H1 (cell line): ENCODE measurements around the gene CCDC185.

ENCODE experiments used
- ASH2L ChIP-seq: fragments of 200-600, 300-600 bp; sonication (generic); IDR thresholded peaks from one replicate; pipeline ENCODE4 v1.7.1; 2017; ENCODE audit warnings: low read length
- ATF2 ChIP-seq: IDR thresholded peaks from 2 replicates; pipeline ENCODE4 v1.6.1; 2012; ENCODE audit warnings: low read length, inconsistent platforms
- CBX5 ChIP-seq: fragments of 300-800, 300-1000 bp; sonication (generic); IDR thresholded peaks from 2 replicates; pipeline ENCODE4 v1.7.1; 2016; ENCODE audit warnings: antibody characterized with exemption, low read length, low read depth
- CTCF ChIP-seq, 3 experiments: IDR thresholded peaks; 1 replicate in 2 of 3; 2 replicates in 1 of 3; pipeline versions ENCODE4 v1.5.1 to v1.6.1; 2011; ENCODE audit warnings: low read length in 3 of 3, mild to moderate bottlenecking in 3 of 3, inconsistent platforms in 2 of 3, low read depth in 1 of 3, moderate library complexity in 1 of 3; ENCODE audit not compliant: insufficient read depth in 1 of 3; ENCODE audit errors: control extremely low read depth in 1 of 3
- JUN ChIP-seq: IDR thresholded peaks from 2 replicates; pipeline ENCODE4 v1.6.1; 2011; ENCODE audit warnings: low read depth, mild to moderate bottlenecking, improper control_type of control experiment, low read length
- KDM5A ChIP-seq: fragments of 200-600 bp; IDR thresholded peaks from 2 replicates; pipeline ENCODE4 v1.7.1; 2012; ENCODE audit warnings: mild to moderate bottlenecking, low read length, inconsistent platforms, mixed read lengths
- RAD21 ChIP-seq, 2 experiments: IDR thresholded peaks in 1 of 2; conservative IDR thresholded peaks in 1 of 2; 2 replicates each; pipeline ENCODE4 v1.6.1; 2011; ENCODE audit warnings: low read depth in 2 of 2, low read length in 2 of 2, improper control_type of control experiment in 1 of 2, inconsistent platforms in 1 of 2, mild to moderate bottlenecking in 1 of 2, moderate library complexity in 1 of 2

- no peak for TF ChIP-seq KDM5A
- no peak for TF ChIP-seq CTCF (IDR thresholded peaks at IDR 0.05; ENCODE audit: control extremely low read depth in 1 of 3, insufficient read depth in 1 of 3, low read depth in 1 of 3, low read length in 3 of 3)
- no peak for TF ChIP-seq ATF2
- TF ChIP-seq JUN, result no peak
- no peak for TF ChIP-seq RAD21 (IDR thresholded peaks at IDR 0.05 in 1 of 2, conservative IDR thresholded peaks at IDR 0.05 in 1 of 2; ENCODE audit: low read depth in 2 of 2, low read length in 2 of 2)
- no peak for TF ChIP-seq ASH2L
- no peak for TF ChIP-seq CBX5
Observed at GRCh38 chr1:223411309-223411708, 18.1 kb downstream of the CCDC185 start.
